HCT116 (cell line): ENCODE data around the gene SIRPB2. TPM values are rescaled to one million over a fixed set of nuclear protein-coding genes. Genes with fewer than 3 reads are reported as not detected.

ENCODE experiments used
- ATAC-seq: fragments of 200-7000 bp; cut with Tn5 transposase; 2 replicates; pipeline ENCODE4 v1.9.1; 2020; ENCODE audit warnings: mild to moderate bottlenecking, moderate library complexity
- BruUV-seq: library from RNA; stranded (reverse); fragments of 400-500 nt; replicated peaks from 2 replicates; lab custom pipeline; 2021; lab: Mats Ljungman, UMichigan
- CTCF ChIA-PET: fragments of 300-600 bp; sonication (Branson Sonifier 250); formaldehyde crosslinking; loops from one replicate; lab custom pipeline; 2021; ENCODE audit warnings: antibody characterized with exemption; lab: Charles Lee
- POLR2A ChIA-PET: fragments of 300-600, 350-600 bp; sonication (Branson Sonifier 250); formaldehyde crosslinking; loops from one replicate; lab custom pipeline; 2021; ENCODE audit warnings: antibody characterized with exemption; lab: Charles Lee
- RAD21 ChIA-PET, 2 experiments: fragments of 300-600 bp; sonication (Branson Sonifier 250); formaldehyde crosslinking; loops; one replicate each; lab custom pipeline; 2023; ENCODE audit warnings: low total read pairs in 2 of 2; ENCODE audit not compliant: uncharacterized antibody in 2 of 2, unreplicated experiment in 2 of 2, low non-redundant PET in 1 of 2; lab: Charles Lee
- DNase-seq: peaks from one replicate; pipeline ENCODE4 v3.0.0-alpha.2; 2010; ENCODE audit warnings: low read depth, low spot score
- H2AFZ ChIP-seq: fragments of 200-600 bp; shearing (Covaris generic), sonication (generic); 2 replicates; pipeline ENCODE4 v1.6.1; 2017; ENCODE audit warnings: low read depth, mixed run types, mixed read lengths, antibody characterized with exemption, low read length; ENCODE audit not compliant: poor library complexity, severe bottlenecking
- H3K27ac ChIP-seq: 2 replicates; pipeline ENCODE4 v1.5.1; 2012; ENCODE audit warnings: low read depth, low read length
- H3K27me3 ChIP-seq: fragments of 200-600 bp; sonication (generic); 2 replicates; pipeline ENCODE4 v1.6.1; 2016; ENCODE audit warnings: mixed run types, low read length, mixed read lengths; ENCODE audit not compliant: insufficient read depth
- H3K36me3 ChIP-seq, 2 experiments: fragments of 200-500 bp in 1 of 2; fragments of 200-600 bp in 1 of 2; sonication (Bioruptor generic) in 1 of 2; sonication (generic) in 1 of 2; 2 replicates each; pipeline versions ENCODE4 v1.5.1 to v1.6.1; 2014 to 2016; ENCODE audit warnings: low read length in 2 of 2, inconsistent platforms in 1 of 2, mixed read lengths in 1 of 2, mixed run types in 1 of 2; ENCODE audit not compliant: insufficient read depth in 2 of 2, control insufficient read depth in 1 of 2
- H3K4me1 ChIP-seq, 2 experiments: fragments of 200-600 bp in 1 of 2; sonication (generic) in 1 of 2; 2 replicates each; pipeline versions ENCODE4 v1.5.1 to v1.6.1; 2012 to 2017; ENCODE audit warnings: low read length in 2 of 2, inconsistent platforms in 1 of 2, mild to moderate bottlenecking in 1 of 2, mixed read lengths in 1 of 2, mixed run types in 1 of 2, moderate library complexity in 1 of 2; ENCODE audit not compliant: insufficient read depth in 2 of 2, control insufficient read depth in 1 of 2
- H3K4me2 ChIP-seq: fragments of 200-600 bp; sonication (generic); 2 replicates; pipeline ENCODE4 v1.6.1; 2017; ENCODE audit warnings: mixed run types, low read length, mixed read lengths
- H3K4me3 ChIP-seq, 2 experiments: fragments of 200-600 bp in 1 of 2; sonication (generic) in 1 of 2; replicated peaks in 1 of 2; 2 replicates each; pipeline ENCODE4 v1.5.1; 2011 to 2016; ENCODE audit warnings: low read length in 2 of 2, control low read depth in 1 of 2, low read depth in 1 of 2, mild to moderate bottlenecking in 1 of 2, mixed read lengths in 1 of 2, mixed run types in 1 of 2
- H3K79me2 ChIP-seq: fragments of 200-600 bp; sonication (generic); 2 replicates; pipeline ENCODE4 v1.6.1; 2017; ENCODE audit warnings: mild to moderate bottlenecking, mixed run types, low read length, moderate library complexity, mixed read lengths; ENCODE audit not compliant: insufficient read depth
- H3K9ac ChIP-seq: fragments of 200-600 bp; sonication (generic); 2 replicates; pipeline ENCODE4 v1.6.1; 2016; ENCODE audit warnings: low read length, mixed read lengths
- H3K9me2 ChIP-seq: fragments of 200-600 bp; sonication (generic), shearing (Covaris generic); 2 replicates; pipeline ENCODE4 v1.6.1; 2017; ENCODE audit warnings: mixed run types, mild to moderate bottlenecking, moderate library complexity; ENCODE audit not compliant: insufficient read depth
- H3K9me3 ChIP-seq, 2 experiments: fragments of 200-500 bp in 1 of 2; fragments of 200-600 bp in 1 of 2; sonication (Bioruptor generic) in 1 of 2; sonication (generic) in 1 of 2; 2 replicates each; pipeline ENCODE4 v1.6.1; 2014 to 2017; ENCODE audit warnings: low read length in 2 of 2, mixed read lengths in 2 of 2, inconsistent platforms in 1 of 2, low read depth in 1 of 2, mild to moderate bottlenecking in 1 of 2, mixed run types in 1 of 2, moderate library complexity in 1 of 2; ENCODE audit not compliant: control insufficient read depth in 1 of 2, insufficient read depth in 1 of 2
- H4K20me1 ChIP-seq: fragments of 200-600 bp; sonication (generic), shearing (Covaris generic); 2 replicates; pipeline ENCODE4 v1.6.1; 2017; ENCODE audit warnings: mixed run types, mild to moderate bottlenecking, moderate library complexity; ENCODE audit not compliant: insufficient read depth
- ATF3 ChIP-seq: IDR thresholded peaks from 2 replicates; pipeline ENCODE4 v1.6.1; 2012
- CBX3 ChIP-seq: IDR thresholded peaks from 2 replicates; pipeline ENCODE4 v1.6.1; 2012; ENCODE audit warnings: low read depth
- CTCF ChIP-seq, 3 experiments: fragments of 200-600 bp in 1 of 3; sonication (generic) in 1 of 3; IDR thresholded peaks in 2 of 3; conservative IDR thresholded peaks in 1 of 3; 2 replicates each; pipeline ENCODE4 v1.5.1; 2012 to 2017; ENCODE audit warnings: low read depth in 2 of 3, low read length in 2 of 3, antibody characterized with exemption in 1 of 3, borderline replicate concordance in 1 of 3, control low read depth in 1 of 3, mild to moderate bottlenecking in 1 of 3, mixed read lengths in 1 of 3, mixed run types in 1 of 3, moderate library complexity in 1 of 3; ENCODE audit not compliant: insufficient read depth in 1 of 3
- ELF1 ChIP-seq: IDR thresholded peaks from 2 replicates; pipeline ENCODE4 v1.6.1; 2012; ENCODE audit warnings: low read depth, borderline replicate concordance
- EZH2 ChIP-seq: fragments of 200-600 bp; sonication (generic); IDR thresholded peaks from 2 replicates; pipeline ENCODE4 v1.6.1; 2017; ENCODE audit warnings: antibody characterized with exemption, mixed run types
- EZH2phosphoT487 ChIP-seq: fragments of 200-600 bp; IDR thresholded peaks from 2 replicates; pipeline ENCODE4 v1.6.1; 2018; ENCODE audit warnings: antibody characterized with exemption, borderline replicate concordance
- FOSL1 ChIP-seq: IDR thresholded peaks from 2 replicates; pipeline ENCODE4 v1.6.1; 2012; ENCODE audit warnings: low read depth
- JUND ChIP-seq: IDR thresholded peaks from 2 replicates; pipeline ENCODE4 v1.6.1; 2012
- POLR2A ChIP-seq: IDR thresholded peaks from 2 replicates; pipeline ENCODE4 v1.7.0; 2011; ENCODE audit warnings: borderline replicate concordance; ENCODE audit not compliant: insufficient read depth, insufficient read length; ENCODE audit errors: extremely low read depth
- POLR2AphosphoS5 ChIP-seq: IDR thresholded peaks from 2 replicates; pipeline ENCODE4 v1.6.1; 2011; ENCODE audit warnings: mild to moderate bottlenecking, low read depth, low read length, moderate library complexity
- REST ChIP-seq: IDR thresholded peaks from 2 replicates; pipeline ENCODE4 v1.6.1; 2012; ENCODE audit warnings: low read depth
- SIN3A ChIP-seq: IDR thresholded peaks from 2 replicates; pipeline ENCODE4 v1.6.1; 2012; ENCODE audit warnings: low read depth
- SP1 ChIP-seq: IDR thresholded peaks from 2 replicates; pipeline ENCODE4 v1.6.1; 2012; ENCODE audit warnings: low read depth
- SRF ChIP-seq: IDR thresholded peaks from 2 replicates; pipeline ENCODE4 v1.6.1; 2012; ENCODE audit warnings: low read depth
- TCF7L2 ChIP-seq: IDR thresholded peaks from 2 replicates; pipeline ENCODE4 v1.7.0; 2011; ENCODE audit warnings: borderline replicate concordance, inconsistent platforms; ENCODE audit not compliant: insufficient read depth, insufficient read length; ENCODE audit errors: extremely low read depth
- YY1 ChIP-seq: IDR thresholded peaks from 2 replicates; pipeline ENCODE4 v1.6.1; 2011; ENCODE audit warnings: low read length, low read depth, moderate library complexity, mild to moderate bottlenecking; ENCODE audit not compliant: insufficient replicate concordance; ENCODE audit errors: extremely low read depth
- ZFX ChIP-seq: fragments of 450-650 bp; IDR thresholded peaks from 2 replicates; pipeline ENCODE4 v1.6.1; 2017
- ZNF274 ChIP-seq: fragments of 200-500 bp; sonication (Bioruptor generic); IDR thresholded peaks from 2 replicates; pipeline ENCODE4 v1.6.1; 2014; ENCODE audit warnings: mild to moderate bottlenecking, low read depth, low read length, inconsistent platforms
- intact Hi-C: fragments of 100-400 bp; cut with micrococcal nuclease; formaldehyde crosslinking; loops from 2 replicates; pipeline ENCODE4 v1.10.0; 2022
- total RNA-seq: library from RNA; stranded (reverse); gene quantifications from one replicate; pipeline ENCODE4 v1.2.1, GENCODE V29; 2021; ENCODE audit not compliant: unreplicated experiment

The SIRPB2 gene
- total RNA-seq, 1 experiment from 2014 or later: not detected

- no peak overlapping the region for H2AFZ ChIP-seq
- no peaks in the 10 kb centered on the region for H3K9me3 ChIP-seq
- H4K20me1 ChIP-seq: no peaks in the 10 kb centered on the region
- ChIA-PET POLR2A (no interaction called here), CTCF (no interaction called here), RAD21 (no interaction called here)
- no peak overlapping the region for H3K4me2 ChIP-seq
- H3K36me3 ChIP-seq: no peaks in the 10 kb centered on the region
- H3K4me1 ChIP-seq: 0 out of 4 replicates have a peak, but pooled peaks cover 0 to 2% of the 10 kb centered on the region in 2 experiments
- no peaks in the 10 kb centered on the region for H3K27me3 ChIP-seq
- BruUV-seq: no TSS peak
- H3K79me2 ChIP-seq: no peaks in the 10 kb centered on the region
- ATAC-seq (no peak), DNase-seq (no peak)
- H3K4me3 ChIP-seq: no peak overlapping the region
- TF ChIP-seq REST (no peak), YY1 (no peak), SRF (no peak), SIN3A (no peak), SP1 (no peak), POLR2A (no peak), POLR2AphosphoS5 (no peak), CTCF (IDR thresholded peaks at IDR 0.05 in 2 of 3, conservative IDR thresholded peaks at IDR 0.05 in 1 of 3; ENCODE audit: borderline replicate concordance in 1 of 3, insufficient read depth in 1 of 3, low read depth in 2 of 3, low read length in 2 of 3) (no peak), EZH2 (no peak), FOSL1 (no peak), CBX3 (no peak), EZH2phosphoT487 (no peak), ZFX (no peak), TCF7L2 (no peak), JUND (no peak), ELF1 (no peak), ZNF274 (no peak), ATF3 (no peak)
- intact Hi-C loops: no loop called here
- no peak overlapping the region for H3K9ac ChIP-seq
- no peaks in the 10 kb centered on the region for H3K9me2 ChIP-seq
- no peak overlapping the region for H3K27ac ChIP-seq
These were observed 14.7 kb upstream of the SIRPB2 start for GRCh38 chr20:1505871-1506270.
